K562 treated with DMSO at 1 percent for 4 hours (cell line): ENCODE data around the gene NISCH. TPM values are rescaled to one million over a fixed set of nuclear protein-coding genes. Genes with fewer than 3 reads are reported as not detected.

ENCODE experiments used
- total RNA-seq: library from RNA; unstranded; fragments of 300-600 nt; gene quantifications from 2 replicates; pipeline ENCODE4 v1.2.3, GENCODE V29; 2022; ENCODE audit not compliant: insufficient read depth

The NISCH gene
- 35.7 and 46.3 TPM in 2 replicates for total RNA-seq

GRCh38 chr3:52455283-52456168 is at the start of gene NISCH:
Gene NISCH (plus strand): TSS chr3:52455604. CDS start chr3:52455642, 38 bp downstream.

GRCh38 chr3:52444860-52445793 is 10.3 kb upstream of the NISCH start, which contains the start of gene SEMA3G:
Gene SEMA3G (minus strand): TSS chr3:52445103. CDS start chr3:52445027, 76 bp downstream.

GRCh38 chr3:52453496-52454249 is 1.7 kb upstream of the NISCH start, which contains the start of gene TNNC1:
Gene TNNC1 (minus strand): TSS chr3:52454041. CDS start chr3:52454015, 26 bp downstream.

GRCh38 chr3:52494886-52495495 is 39.6 kb downstream of the NISCH start, which contains the start of gene STAB1:
Gene STAB1 (plus strand): TSS chr3:52495338. CDS start chr3:52495414, 76 bp downstream.

GRCh38 chr3:52533623-52534280 is 78.3 kb downstream of the NISCH start, which contains the start of gene NT5DC2:
Gene NT5DC2 (minus strand): TSS chr3:52533857. CDS start chr3:52533737, 120 bp downstream.

GRCh38 chr3:52536369-52537164 is 81.2 kb downstream of the NISCH start, which contains the start of gene UQCC5:
Gene UQCC5 (plus strand): TSS chr3:52536605. CDS start chr3:52536756, 151 bp downstream.

Other genes with a start within 250 kb of the NISCH start
- gene TLR9, start 230.0 kb upstream of the NISCH start, total RNA-seq, result 0.53 TPM in 1 of 2 replicates, not detected in the other
- gene TWF2, start 216.4 kb upstream of the NISCH start, total RNA-seq, result 155 and 176 TPM in 2 replicates
- 15.1 and 16.0 TPM in 2 replicates for gene PPM1M, start 209.8 kb upstream of the NISCH start, total RNA-seq
- gene WDR82, start 177.0 kb upstream of the NISCH start, total RNA-seq, result 29.5 and 31.8 TPM in 2 replicates
- gene GLYCTK, start 167.8 kb upstream of the NISCH start, total RNA-seq, result 1.3 and 3.3 TPM in 2 replicates
- gene DNAH1, start 139.3 kb upstream of the NISCH start, total RNA-seq, result 1.0 and 1.6 TPM in 2 replicates
- 49.6 and 53.6 TPM in 2 replicates for gene BAP1, start 45.6 kb upstream of the NISCH start, total RNA-seq
- 42.9 and 43.4 TPM in 2 replicates for gene PHF7, start 44.9 kb upstream of the NISCH start, total RNA-seq
- gene SEMA3G, start 10.5 kb upstream of the NISCH start, total RNA-seq, result 1.0 TPM in 1 of 2 replicates, not detected in the other
- gene TNNC1, start 1.6 kb upstream of the NISCH start, total RNA-seq, result not detected in 2 replicates
- gene STAB1, start 39.7 kb downstream of the NISCH start, total RNA-seq, result 0.58 and 0.67 TPM in 2 replicates
- 219 and 226 TPM in 2 replicates for gene NT5DC2, start 78.3 kb downstream of the NISCH start, total RNA-seq
- 4.0 and 37.3 TPM in 2 replicates for gene UQCC5, start 81.0 kb downstream of the NISCH start, total RNA-seq
- gene PBRM1, start 230.3 kb downstream of the NISCH start, total RNA-seq, result 18.0 and 19.6 TPM in 2 replicates
- 25.1 and 33.0 TPM in 2 replicates for gene GNL3, start 230.4 kb downstream of the NISCH start, total RNA-seq